HEK293 (cell line): ENCODE measurements around the gene COL19A1.

Experiments
- CTCF ChIP-seq: fragments of 450-650 bp; formaldehyde crosslinking; IDR thresholded peaks from 2 replicates; pipeline ENCODE4 v1.5.1; 2016; ENCODE audit warnings: missing biosample characterization, missing genetic modification characterization
- HOXA7 ChIP-seq: sonication (generic); formaldehyde crosslinking; IDR thresholded peaks from 2 replicates; pipeline ENCODE4 v1.8.1; 2022; ENCODE audit warnings: missing genetic modification reagents, borderline replicate concordance
- PBX3 ChIP-seq: sonication (generic); formaldehyde crosslinking; IDR thresholded peaks from 2 replicates; pipeline ENCODE4 v1.8.1; 2022; ENCODE audit warnings: mild to moderate bottlenecking, moderate library complexity, missing genetic modification reagents
- ZBTB1 ChIP-seq: fragments of 450-650 bp; formaldehyde crosslinking; IDR thresholded peaks from 2 replicates; pipeline ENCODE4 v1.5.1; 2016; ENCODE audit warnings: missing biosample characterization, missing genetic modification characterization
- ZBTB7A ChIP-seq: fragments of 450-650 bp; formaldehyde crosslinking; IDR thresholded peaks from 2 replicates; pipeline ENCODE4 v1.5.1; 2016; ENCODE audit warnings: low read depth, missing biosample characterization, missing genetic modification characterization
- ZNF112 ChIP-seq: fragments of 450-650 bp; formaldehyde crosslinking; IDR thresholded peaks from 2 replicates; pipeline ENCODE4 v1.5.0; 2017; ENCODE audit warnings: missing biosample characterization, missing genetic modification characterization
- ZNF274 ChIP-seq, 2 experiments: fragments of 200-500 bp in 1 of 2; fragments of 450-650 bp in 1 of 2; sonication (Bioruptor generic) in 1 of 2; formaldehyde crosslinking in 1 of 2; IDR thresholded peaks; 2 replicates each; pipeline versions ENCODE4 v1.5.1 to v1.6.1; 2014 to 2016; ENCODE audit warnings: borderline replicate concordance in 1 of 2, inconsistent platforms in 1 of 2, low read length in 1 of 2, missing biosample characterization in 1 of 2, missing genetic modification characterization in 1 of 2
- ZNF544 ChIP-seq: fragments of 450-650 bp; formaldehyde crosslinking; IDR thresholded peaks from 2 replicates; pipeline ENCODE4 v1.5.0; 2017; ENCODE audit warnings: missing biosample characterization, missing genetic modification characterization
- ZNF596 ChIP-seq: fragments of 450-650 bp; IDR thresholded peaks from 2 replicates; pipeline ENCODE4 v1.5.0; 2018; ENCODE audit warnings: missing biosample characterization, mild to moderate bottlenecking, missing genetic modification characterization, moderate library complexity

GRCh38 chr6:69936674-69937363, 70.5 kb downstream of the COL19A1 start:
- TF ChIP-seq ZBTB7A (tag by site-specific recombination) (no peak), HOXA7 (CRISPR knock-in tag) (no peak), ZBTB1 (no peak), ZNF112 (tag by site-specific recombination) (no peak), ZNF596 (tag by site-specific recombination) (no peak), PBX3 (CRISPR knock-in tag) (no peak), ZNF544 (tag by site-specific recombination) (no peak), CTCF (tag by site-specific recombination) (no peak), ZNF274 (IDR thresholded peaks at IDR 0.05; ENCODE audit: low read length) (no peak), ZNF274 (tag by site-specific recombination; IDR thresholded peaks at IDR 0.05; ENCODE audit: borderline replicate concordance) (no peak)
